KG1 (cell line): ENCODE measurements around the gene MRPL16.
A peak's percentile ranks its signal among the peaks of the same experiment; 100 is the strongest.
"Not testable (repeated sequence)": the region's sequence is repeated elsewhere in the genome, so short reads cannot be mapped to it uniquely, and the experiment has no call there.

ENCODE experiments used
- DNase-seq: peaks from one replicate; lab custom pipeline; 2025; lab: John Stamatoyannopoulos, UW

MRPL16 gene

GRCh38 chr11:59810189-59810910 lies at the start of gene MRPL16:
Gene MRPL16 (minus strand): TSS chr11:59810778. CDS start chr11:59810658, 120 bp downstream.
- peak; percentile 88 for DNase-seq

- no peak for DNase-seq
Observed at GRCh38 chr11:59859673-59860072, 49.1 kb upstream of the MRPL16 start.

DNA sequence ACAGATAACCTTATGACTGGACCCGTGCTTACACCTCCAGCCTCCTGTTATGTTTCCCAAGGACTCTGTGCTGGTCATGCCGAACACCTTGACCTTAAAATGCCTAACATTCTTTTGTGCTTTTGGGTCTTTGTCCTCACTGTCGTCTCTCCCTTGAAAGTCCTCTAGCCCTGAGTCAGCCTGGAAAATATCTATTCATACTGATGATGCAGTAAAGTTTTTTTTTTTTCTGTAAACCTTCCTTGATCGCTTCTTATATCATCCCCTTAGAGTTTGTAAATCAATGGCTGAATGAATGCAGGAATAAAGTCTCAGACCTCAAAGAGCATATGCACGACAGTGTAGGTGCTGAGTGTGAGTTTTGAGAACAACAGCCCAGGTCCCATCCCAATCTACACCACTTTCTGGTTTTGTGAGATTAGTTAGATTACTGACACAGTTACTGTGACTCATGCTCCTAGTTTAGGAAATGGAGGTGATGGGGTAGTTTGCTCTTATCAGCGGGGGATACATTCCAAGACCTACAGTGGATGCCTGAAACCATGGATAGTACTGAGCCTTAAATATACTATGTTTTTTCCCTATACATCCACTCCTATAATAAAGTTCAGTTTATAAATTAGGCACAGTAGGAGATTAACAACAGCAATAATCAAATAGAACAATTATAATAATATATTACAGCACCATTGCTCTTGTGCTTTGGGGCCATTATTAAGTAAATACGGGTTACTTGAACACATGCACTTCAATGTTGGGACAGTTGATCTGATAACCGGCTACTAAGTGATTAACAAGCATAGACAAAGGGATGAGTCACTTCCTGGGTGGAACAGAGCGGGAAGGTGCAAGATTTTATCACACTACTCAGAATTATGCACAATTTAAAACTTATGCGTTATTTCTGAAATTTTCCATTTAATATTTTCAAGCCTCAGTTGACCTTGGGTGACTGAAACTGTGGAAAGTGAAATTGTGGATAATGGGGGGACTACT lies 47.2 kb upstream of the MRPL16 start:
- no peak for DNase-seq

DNA sequence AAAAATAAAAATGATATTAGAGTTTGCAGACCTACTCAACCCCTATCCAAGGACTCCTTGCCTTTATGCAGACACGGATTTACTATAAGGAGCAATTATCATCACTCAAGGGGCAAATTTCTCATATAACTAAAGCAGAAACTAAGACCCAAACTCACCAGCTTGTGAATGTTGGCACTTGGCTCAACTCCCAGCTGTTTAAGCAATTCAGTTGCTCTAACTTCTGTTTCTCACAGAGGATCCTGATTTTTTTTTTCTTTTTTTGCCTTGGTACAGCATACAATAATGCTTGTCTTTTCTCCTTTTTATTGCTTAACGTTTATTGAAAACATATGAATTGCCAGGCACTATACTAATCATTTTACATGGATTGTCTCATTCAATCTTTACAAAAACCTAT lies 44.3 kb upstream of the MRPL16 start:
- no peak for DNase-seq

- not testable (repeated sequence) for DNase-seq
Observed at GRCh38 chr11:59851416-59851815, 40.8 kb upstream of the MRPL16 start.

GRCh38 chr11:59849551-59849950 lies 39.0 kb upstream of the MRPL16 start:
- not testable (repeated sequence) for DNase-seq

GRCh38 chr11:59849129-59849528 lies 38.6 kb upstream of the MRPL16 start:
- no peak for DNase-seq

DNA sequence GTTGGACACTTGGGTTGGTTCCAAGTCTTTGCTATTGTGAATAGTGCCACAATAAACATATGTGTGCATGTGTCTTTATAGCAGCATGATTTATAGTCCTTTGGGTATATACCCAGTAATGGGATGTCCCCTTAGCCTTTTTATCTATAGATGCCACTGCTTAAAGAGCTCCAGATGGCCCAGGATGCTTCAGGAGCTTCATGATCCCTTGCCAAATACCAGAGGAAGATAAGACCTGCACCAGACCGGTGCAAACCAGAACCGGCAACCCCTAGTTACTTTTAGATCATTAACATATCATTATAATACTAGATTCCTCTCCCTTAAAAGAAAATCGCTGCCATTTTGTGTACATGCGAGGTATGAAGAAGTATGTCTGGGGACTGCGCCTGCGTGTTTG lies 37.9 kb upstream of the MRPL16 start:
- not testable (repeated sequence) for DNase-seq

DNA sequence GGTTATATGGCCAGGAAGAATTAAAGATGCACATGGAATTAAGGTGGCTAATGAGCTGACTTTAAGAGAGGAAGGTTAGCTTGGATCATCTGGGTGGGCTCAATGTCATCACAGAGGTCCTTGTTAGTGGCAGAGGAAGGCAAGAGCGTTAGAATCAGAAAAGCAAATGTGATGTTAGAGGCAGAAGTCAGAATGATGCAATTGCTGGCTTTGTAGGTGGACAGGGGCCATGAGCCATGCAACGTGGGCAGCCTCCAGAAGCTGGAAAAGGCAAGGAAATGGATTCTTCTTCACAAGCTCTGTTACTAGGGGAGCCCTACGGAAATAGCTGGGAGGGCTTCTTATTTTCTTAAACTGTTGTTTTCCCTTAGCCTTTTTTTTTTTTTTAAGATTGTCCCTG lies 37.0 kb upstream of the MRPL16 start:
- no peak for DNase-seq

DNA sequence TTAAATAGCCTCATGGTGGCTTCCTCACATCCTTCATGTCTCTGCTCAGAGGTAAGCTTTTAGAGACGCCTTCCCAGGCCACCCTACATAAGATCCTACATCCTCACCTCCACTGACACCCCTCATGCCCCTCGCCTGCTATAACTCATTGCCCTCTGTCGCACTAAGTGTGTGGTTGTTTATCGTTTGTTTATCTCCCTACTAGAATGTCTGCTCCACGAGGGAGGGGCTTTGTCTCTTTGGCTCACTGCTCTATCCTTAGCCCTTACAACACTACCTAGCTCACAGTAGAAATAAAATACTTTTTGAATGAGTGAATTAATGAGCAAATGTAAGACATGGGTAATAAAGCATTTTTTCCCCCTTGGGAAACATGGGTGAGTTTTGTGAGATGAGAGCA lies 36.0 kb upstream of the MRPL16 start:
- DNase-seq: no peak

DNA sequence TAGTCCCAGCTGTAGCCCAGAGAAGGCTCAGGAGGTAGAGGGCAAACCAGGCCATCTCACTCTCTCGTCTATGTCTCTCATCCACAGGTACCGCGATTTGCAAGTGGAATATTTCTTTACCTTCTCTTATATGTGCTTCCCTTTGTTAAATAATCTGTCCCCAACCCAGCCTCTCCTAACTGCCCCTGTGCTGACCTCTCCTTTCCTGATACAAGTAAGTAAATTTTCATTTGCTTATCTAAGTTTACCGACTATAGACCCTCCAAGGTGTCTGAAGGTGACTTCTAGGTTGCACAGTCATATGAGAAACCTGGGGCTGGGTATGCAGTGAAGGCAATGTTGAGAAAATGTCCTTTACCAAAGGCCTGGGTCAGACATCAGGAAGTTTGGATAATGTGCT lies 34.8 kb upstream of the MRPL16 start, which contains the start of gene CBLIF:
CBLIF (minus strand) TSS at position 101 of the 400 bp plus-strand sequence; CDS start at position 55, 46 bp downstream.
- DNase-seq: no peak

DNA sequence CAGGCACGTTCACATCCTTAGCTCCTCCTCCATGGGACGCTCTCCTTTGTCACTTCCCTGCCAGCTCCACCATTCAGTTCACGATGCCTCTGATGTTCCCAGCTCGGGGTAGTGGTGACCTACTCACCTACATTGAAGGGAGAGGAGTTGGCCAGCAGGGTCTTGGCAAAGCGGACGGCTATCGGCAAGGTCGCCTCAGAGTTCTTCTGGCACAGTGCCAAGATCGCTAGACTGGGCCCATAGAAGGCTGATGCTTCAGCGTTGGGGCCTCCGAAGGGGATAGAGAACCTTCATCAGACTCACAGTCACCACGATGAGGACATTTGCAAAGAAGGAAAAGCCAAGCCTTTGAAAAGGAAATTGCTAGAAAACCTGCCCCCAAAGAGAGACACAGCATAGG lies 31.7 kb upstream of the MRPL16 start:
- no peak for DNase-seq

GRCh38 chr11:59841514-59841913 lies 30.9 kb upstream of the MRPL16 start:
- DNase-seq: no peak

GRCh38 chr11:59839615-59840014 lies 29.0 kb upstream of the MRPL16 start:
- no peak for DNase-seq

DNA sequence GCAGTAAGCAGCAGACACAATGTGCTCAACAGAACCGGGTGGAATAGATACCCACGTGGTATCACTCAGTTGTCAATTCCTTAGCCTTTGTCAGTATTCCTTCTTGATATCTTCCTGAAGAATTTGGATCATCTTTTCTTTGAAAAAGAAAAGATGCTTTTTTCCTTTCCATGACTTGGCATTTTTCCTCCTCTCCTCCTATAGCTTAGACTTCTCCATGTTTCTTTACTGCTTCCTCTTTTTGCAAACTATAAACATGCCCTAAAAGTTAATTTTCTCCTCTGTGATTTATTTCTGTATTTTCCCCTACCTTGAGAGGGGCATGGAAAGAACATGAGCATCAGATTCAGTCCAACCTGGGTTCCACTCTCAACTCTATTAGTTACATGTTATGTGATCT lies 23.0 kb upstream of the MRPL16 start:
- no peak for DNase-seq

DNA sequence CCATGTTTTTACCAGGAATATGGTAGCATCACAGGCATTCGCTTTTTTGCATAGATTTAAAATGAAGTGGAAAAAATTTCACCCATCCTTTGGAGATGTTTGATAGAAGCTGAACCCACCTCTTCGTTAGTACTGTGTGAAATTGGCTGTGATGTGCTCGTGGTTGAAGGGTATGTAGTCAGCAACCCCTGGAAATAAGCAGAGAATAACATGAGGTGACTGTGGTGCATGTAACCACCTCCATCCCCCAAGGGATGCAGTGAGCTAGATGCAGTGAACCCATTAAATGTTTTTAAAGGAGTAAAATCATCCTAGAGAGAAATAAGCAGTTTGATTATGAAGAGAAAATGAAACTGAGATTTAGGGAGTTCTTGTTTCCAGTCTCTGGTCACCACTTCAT lies 18.8 kb upstream of the MRPL16 start:
- no peak for DNase-seq

DNA sequence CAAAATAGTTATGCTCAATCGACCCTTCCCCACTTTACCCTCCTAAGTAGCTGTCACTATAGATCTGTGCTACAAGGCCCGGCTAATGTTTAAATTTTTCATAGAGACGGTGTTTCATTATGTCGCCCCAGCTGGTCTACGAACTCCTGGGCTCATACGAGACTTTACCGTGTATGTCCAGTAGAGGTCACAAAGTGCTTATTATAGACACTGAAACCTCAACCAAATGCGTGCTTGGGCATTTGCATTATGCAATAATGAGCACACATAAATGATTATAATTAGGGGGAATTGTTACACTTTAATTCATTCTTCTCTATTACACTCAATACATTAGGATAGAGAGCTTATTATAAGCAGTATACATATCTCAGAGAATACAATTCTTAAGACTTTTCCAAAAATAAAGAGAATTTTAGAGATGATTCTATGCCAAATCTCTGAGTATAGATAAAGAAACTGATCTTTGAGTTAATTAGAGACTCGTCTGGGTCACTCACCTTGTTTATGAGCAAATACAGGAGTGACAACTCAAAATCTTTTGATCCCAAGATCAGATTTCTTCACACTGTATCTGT lies 12.5 kb upstream of the MRPL16 start:
- DNase-seq: peak; percentile 76

GRCh38 chr11:59818572-59818971 lies 8.0 kb upstream of the MRPL16 start:
- peak; percentile 74 for DNase-seq

DNA sequence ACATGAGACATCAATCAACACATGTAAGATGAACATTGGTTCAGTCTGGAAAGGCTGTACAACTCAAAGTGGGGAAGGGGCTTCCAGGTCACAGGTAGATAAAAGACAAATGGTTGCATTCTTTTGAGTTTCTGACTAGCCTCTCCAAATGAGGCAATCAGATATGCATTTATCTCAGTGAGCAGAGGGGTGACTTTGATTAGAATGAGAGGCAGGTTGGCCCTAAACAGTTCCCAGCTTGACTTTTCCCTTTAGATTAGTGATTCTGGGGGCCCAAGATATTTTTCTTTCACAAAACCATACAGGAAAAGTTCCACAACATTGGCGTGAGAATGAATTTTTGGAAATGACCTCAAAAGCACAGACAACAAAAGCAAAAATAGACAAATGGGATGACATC lies 5.9 kb upstream of the MRPL16 start:
- not testable (repeated sequence) for DNase-seq

GRCh38 chr11:59815754-59816153 lies 5.2 kb upstream of the MRPL16 start:
- no peak for DNase-seq

DNA sequence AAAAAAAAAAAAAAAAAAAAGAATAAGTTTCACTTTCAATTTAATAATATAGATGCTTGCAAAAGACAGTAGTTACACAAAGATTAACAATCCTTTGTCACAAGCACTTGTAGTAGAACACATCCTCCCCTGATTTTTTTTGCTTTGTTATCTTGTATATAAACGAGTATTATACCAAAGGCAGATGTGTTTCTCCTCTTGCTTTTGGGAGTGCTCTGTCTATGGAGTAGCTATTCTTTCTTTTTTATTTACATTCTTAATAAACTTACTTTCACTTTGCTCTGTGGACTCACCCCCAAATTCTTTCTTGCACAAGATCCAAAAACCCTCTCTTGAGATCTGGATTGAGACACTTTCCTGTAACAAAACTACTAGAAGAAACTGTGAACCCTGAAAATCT lies 3.4 kb upstream of the MRPL16 start:
- DNase-seq: no peak

DNA sequence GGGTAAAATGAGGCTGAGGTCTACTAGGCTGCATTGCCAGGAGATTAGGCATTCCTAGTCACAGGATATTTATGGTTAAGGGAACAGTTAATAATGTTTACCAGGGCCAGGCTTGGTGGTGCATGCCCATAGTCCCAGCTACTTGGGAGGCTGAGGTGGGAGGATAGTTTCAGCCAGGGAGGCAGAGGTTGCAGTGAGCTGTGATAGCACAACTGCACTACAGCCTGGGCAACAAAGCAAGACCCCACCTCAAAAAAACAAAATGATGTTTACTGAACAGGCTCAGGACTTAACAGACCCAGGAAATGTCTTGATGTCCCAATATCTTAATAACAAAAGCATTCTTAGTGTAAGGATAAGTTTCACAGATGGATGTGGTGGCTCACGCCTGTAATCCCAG lies 2.8 kb upstream of the MRPL16 start:
- DNase-seq: no peak

DNA sequence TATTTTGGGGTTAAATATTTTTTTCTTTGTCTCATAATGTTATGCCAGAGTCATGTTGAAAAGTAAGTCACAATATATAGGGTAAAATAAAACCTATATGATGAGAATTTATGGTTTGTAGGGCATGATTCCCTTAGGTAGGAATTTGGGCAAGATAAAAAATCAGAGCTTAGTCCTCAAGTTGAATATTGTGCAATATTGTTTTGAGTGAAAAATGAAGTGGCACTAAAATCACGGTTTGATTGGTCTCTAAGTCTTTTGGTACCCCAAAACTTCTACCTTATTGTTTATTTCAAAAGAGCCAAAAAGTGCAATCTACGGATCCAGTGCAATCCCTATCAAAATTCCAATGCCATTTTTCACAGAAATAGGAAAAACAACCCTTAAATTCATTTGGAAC lies 1.6 kb upstream of the MRPL16 start:
- no peak for DNase-seq
